Left ventricle myocardium inferior (tissue), 1 donor: Measurements from ENCODE around the gene SLF1. TPM values are rescaled to one million over a fixed set of nuclear protein-coding genes. Genes with fewer than 3 reads are reported as not detected.

ENCODE experiments used
- DNase-seq: peaks from one replicate; pipeline ENCODE4 v3.0.0-alpha.2; 2020
- H3K27ac ChIP-seq: fragments of 200-600 bp; replicated peaks from 2 replicates; pipeline ENCODE4 v1.8.0; 2021
- H3K27me3 ChIP-seq: fragments of 200-600 bp; 2 replicates; pipeline ENCODE4 v1.8.0; 2021; ENCODE audit warnings: low read depth
- H3K36me3 ChIP-seq: fragments of 200-600 bp; 2 replicates; pipeline ENCODE4 v1.8.0; 2021
- H3K4me1 ChIP-seq: fragments of 200-600 bp; 2 replicates; pipeline ENCODE4 v1.8.0; 2021
- H3K4me3 ChIP-seq: fragments of 200-600 bp; 2 replicates; pipeline ENCODE4 v1.8.0; 2021; ENCODE audit warnings: mild to moderate bottlenecking, moderate library complexity
- H3K9me3 ChIP-seq: fragments of 200-600 bp; replicated peaks from 2 replicates; pipeline ENCODE4 v1.8.0; 2021
- CTCF ChIP-seq: fragments of 200-600 bp; IDR thresholded peaks from 2 replicates; pipeline ENCODE4 v1.8.0; 2021; ENCODE audit warnings: antibody characterized with exemption, mild to moderate bottlenecking, borderline replicate concordance
- intact Hi-C: fragments of 100-400 bp; cut with micrococcal nuclease; formaldehyde crosslinking; loops from one replicate; pipeline ENCODE4 v1.11.0; 2022
- total RNA-seq: library from RNA; stranded (reverse); fragmentation: NEBNext Ultra II Directional; extraction: Animal tissue kit (Norgen Biotek cat#: 25700); gene quantifications from one replicate; pipeline ENCODE4 v1.2.1, GENCODE V29; 2021
- donor health status: DM: no; HTN: yes; CAD: no; lungs with severe emphysema.

Gene SLF1
- total RNA-seq, 1 donor from 2014 or later: 7.1 TPM

DNA sequence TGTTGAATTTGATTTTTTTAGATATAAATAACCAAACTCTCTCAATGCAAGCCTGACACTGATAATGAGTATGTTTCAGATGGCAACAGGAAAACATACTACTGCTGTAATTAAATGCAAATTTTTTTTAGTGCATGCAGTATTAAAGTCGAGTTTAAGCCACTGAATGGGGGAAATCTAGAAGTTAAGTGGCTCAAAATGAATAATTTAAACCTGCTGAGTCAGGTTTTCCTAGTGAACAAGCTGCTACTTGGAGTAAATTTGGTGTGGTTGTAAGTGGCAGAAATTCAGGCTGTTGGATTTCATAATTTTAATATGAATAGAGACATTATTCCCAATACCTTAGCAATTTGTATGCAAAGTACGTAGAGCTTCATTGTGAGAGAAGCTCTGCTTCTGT lies 121.8 kb downstream of the SLF1 start:
- H3K4me1 ChIP-seq: no peaks in the 10 kb centered on the region
- H3K27ac ChIP-seq: no peak overlapping the region
- H3K9me3 ChIP-seq: no peaks in the 10 kb centered on the region
- intact Hi-C loops: no loop called here
- H3K36me3 ChIP-seq: no peaks in the 10 kb centered on the region
- no peak for TF ChIP-seq CTCF
- no peak for DNase-seq
- no peaks in the 10 kb centered on the region for H3K27me3 ChIP-seq
- no peak overlapping the region for H3K4me3 ChIP-seq

DNA sequence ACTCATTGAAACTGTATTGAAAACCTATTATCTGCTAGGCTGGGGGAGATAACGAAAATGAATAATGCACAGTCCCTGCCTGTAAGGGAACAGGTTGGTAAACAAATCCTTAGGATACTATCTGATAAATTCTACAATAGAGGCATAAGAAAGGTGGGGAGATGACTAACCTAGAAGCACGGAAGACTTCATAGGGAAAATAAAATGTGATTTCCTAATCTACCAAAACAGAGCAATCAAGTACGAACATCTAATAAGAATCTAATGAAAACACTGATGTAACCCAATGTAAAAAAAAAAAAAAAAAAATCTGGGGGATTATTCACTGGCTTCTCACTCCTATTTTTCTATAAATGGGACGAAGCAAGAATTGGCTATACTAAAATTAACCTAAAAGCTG lies 124.4 kb downstream of the SLF1 start:
- no peaks in the 10 kb centered on the region for H3K4me1 ChIP-seq
- no peak for DNase-seq
- H3K9me3 ChIP-seq: no peaks in the 10 kb centered on the region
- H3K4me3 ChIP-seq: no peak overlapping the region
- H3K27ac ChIP-seq: no peak overlapping the region
- TF ChIP-seq CTCF: no peak
- no peaks in the 10 kb centered on the region for H3K27me3 ChIP-seq
- H3K36me3 ChIP-seq: no peaks in the 10 kb centered on the region
- intact Hi-C loops: no loop called here

DNA sequence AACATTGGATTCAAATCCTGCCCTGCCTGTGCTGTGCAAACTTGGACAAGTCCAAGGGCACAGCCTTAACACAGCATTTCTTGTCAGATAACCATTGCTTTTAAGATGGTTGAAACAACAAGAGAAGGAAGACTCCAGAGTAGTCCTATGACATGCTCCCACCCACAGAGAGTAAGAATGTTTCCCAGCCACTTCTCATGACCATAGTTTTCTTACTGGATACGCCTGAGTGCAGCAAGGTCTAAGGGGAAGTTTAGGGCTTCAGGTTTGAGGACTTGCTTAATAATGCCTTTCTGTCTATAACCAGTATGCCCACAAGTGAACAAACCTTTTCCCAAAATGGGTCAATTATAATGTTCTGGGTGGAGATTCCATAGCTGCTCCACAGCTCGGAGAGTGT lies 126.4 kb downstream of the SLF1 start:
- Histone ChIP-seq H3K4me3 (no peak overlapping the region), H3K4me1 (no peaks in the 10 kb centered on the region), H3K9me3 (no peaks in the 10 kb centered on the region), H3K27ac (no peak overlapping the region), H3K27me3 (no peaks in the 10 kb centered on the region), H3K36me3 (no peaks in the 10 kb centered on the region)
- intact Hi-C loops: no loop called here
- no peak for DNase-seq
- no peak for TF ChIP-seq CTCF

GRCh38 chr5:94745786-94746730 lies 127.6 kb downstream of the SLF1 start:
- intact Hi-C loops: no loop called here
- DNase-seq: no peak

GRCh38 chr5:94746731-94747124 lies 128.3 kb downstream of the SLF1 start:
- TF ChIP-seq CTCF: no peak
- H3K27ac ChIP-seq: no peak overlapping the region
- no peak overlapping the region for H3K4me3 ChIP-seq
- no peaks in the 10 kb centered on the region for H3K36me3 ChIP-seq
- no peaks in the 10 kb centered on the region for H3K27me3 ChIP-seq
- DNase-seq: no peak
- intact Hi-C loops: no loop called here
- no peaks in the 10 kb centered on the region for H3K4me1 ChIP-seq
- no peaks in the 10 kb centered on the region for H3K9me3 ChIP-seq

More at GRCh38 chr5:94745786-94746730, 127.6 kb downstream of the SLF1 start:
- Histone ChIP-seq H3K27ac (no peak overlapping the region), H3K27me3 (no peaks in the 10 kb centered on the region), H3K36me3 (no peaks in the 10 kb centered on the region), H3K4me3 (no peak overlapping the region), H3K4me1 (no peaks in the 10 kb centered on the region), H3K9me3 (no peaks in the 10 kb centered on the region)
- TF ChIP-seq CTCF: no peak

Other genes with a start within 250 kb of the SLF1 start
- gene KIAA0825, start 65 bp upstream of the SLF1 start, total RNA-seq: 2.2 TPM